Stimulated activated CD4-positive, alpha-beta T cell treated with anti-CD3 and anti-CD28 coated beads, Interleukin-1b, Interleukin-23, amount 100 ng/mL, for 24 hours (primary cell): Measurements from ENCODE around the gene ACYP2.

Source experiments
- DNase-seq, 4 experiments: peaks; one replicate each; pipeline ENCODE4 v3.0.0-alpha.2; 2020; ENCODE audit warnings: low read depth in 4 of 4, low spot score in 1 of 4

The ACYP2 gene

GRCh38 chr2:54149638-54150441 is 34.4 kb downstream of the ACYP2 start:
- no peak for DNase-seq

- no peak for DNase-seq
Observed at GRCh38 chr2:54158311-54158710, 42.9 kb downstream of the ACYP2 start.

GRCh38 chr2:54161660-54162424 is 46.4 kb downstream of the ACYP2 start:
- no peak for DNase-seq

GRCh38 chr2:54164106-54164505 is 48.7 kb downstream of the ACYP2 start:
- no peak for DNase-seq

GRCh38 chr2:54166121-54166773 is 50.8 kb downstream of the ACYP2 start:
- no peak for DNase-seq

GRCh38 chr2:54176577-54176976 is 61.2 kb downstream of the ACYP2 start:
- DNase-seq: no peak

GRCh38 chr2:54183281-54183680 is 67.9 kb downstream of the ACYP2 start:
- no peak for DNase-seq

- no peak for DNase-seq
Observed at GRCh38 chr2:54183972-54184371, 68.6 kb downstream of the ACYP2 start.

GRCh38 chr2:54185105-54185504 is 69.7 kb downstream of the ACYP2 start:
- no peak for DNase-seq

GRCh38 chr2:54187331-54187730 is 71.9 kb downstream of the ACYP2 start:
- no peak for DNase-seq

GRCh38 chr2:54189539-54189938 is 74.1 kb downstream of the ACYP2 start:
- DNase-seq: no peak

GRCh38 chr2:54191361-54192135 is 76.1 kb downstream of the ACYP2 start:
- no peak for DNase-seq

GRCh38 chr2:54194761-54195750 is 79.6 kb downstream of the ACYP2 start:
- no peak for DNase-seq

- no peak for DNase-seq
Observed at GRCh38 chr2:54196646-54197045, 81.2 kb downstream of the ACYP2 start.

GRCh38 chr2:54204476-54204875 is 89.1 kb downstream of the ACYP2 start:
- no peak for DNase-seq

GRCh38 chr2:54206596-54206995 is 91.2 kb downstream of the ACYP2 start:
- DNase-seq: no peak

GRCh38 chr2:54207666-54208195 is 92.3 kb downstream of the ACYP2 start:
- DNase-seq: no peak

- DNase-seq: no peak
Observed at GRCh38 chr2:54208364-54209240, 93.2 kb downstream of the ACYP2 start.

GRCh38 chr2:54209379-54209778 is 94.0 kb downstream of the ACYP2 start:
- DNase-seq: no peak
